ENCODE data around the gene TFF2.

DNA sequence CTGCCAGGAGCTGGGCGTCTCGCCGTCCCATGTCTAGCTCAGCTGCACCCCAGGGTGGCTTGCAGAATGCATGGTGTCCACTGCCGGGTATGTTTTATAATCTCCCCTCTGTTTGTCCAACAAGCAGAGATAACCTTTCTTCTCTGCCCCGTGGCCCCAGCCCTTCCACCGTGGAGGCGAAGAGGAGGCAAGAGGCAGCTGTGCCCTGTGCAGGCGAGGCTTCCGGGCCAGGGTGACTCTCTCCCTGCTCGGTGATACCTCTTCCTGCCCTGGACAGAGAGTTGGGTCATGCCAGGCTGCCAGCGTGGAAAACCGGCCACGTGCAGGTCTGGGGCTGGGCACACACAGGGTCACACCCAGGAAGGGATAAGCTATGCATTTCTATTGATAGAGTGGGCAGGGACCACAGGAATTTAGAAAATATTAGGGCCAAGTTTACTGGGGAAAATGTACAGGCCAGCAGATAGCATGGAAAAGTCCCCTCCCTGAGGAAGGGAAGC lies at the start of gene TFF2:
- TF ChIP-seq POLR2A (IDR thresholded peaks at IDR 0.05; ENCODE audit: low read depth, low read length) = no peak
- no peak for TF ChIP-seq SMC3 (IDR thresholded peaks at IDR 0.05; ENCODE audit: low read depth, low read length)
